PFSK-1 (cell line): ENCODE data around the gene ATP13A3.

Experiments used
- POLR2AphosphoS5 ChIP-seq: IDR thresholded peaks from 2 replicates; pipeline ENCODE4 v1.6.1; 2012; ENCODE audit warnings: low read depth, mild to moderate bottlenecking, control low read depth, low read length, moderate library complexity
- SIN3A ChIP-seq: IDR thresholded peaks from 2 replicates; pipeline ENCODE4 v1.6.1; 2012; ENCODE audit warnings: mild to moderate bottlenecking, low read length, moderate library complexity, borderline replicate concordance; ENCODE audit not compliant: insufficient read depth
- TAF1 ChIP-seq: IDR thresholded peaks from 2 replicates; pipeline ENCODE4 v1.6.1; 2012; ENCODE audit warnings: low read length, control low read depth, borderline replicate concordance; ENCODE audit not compliant: insufficient read depth
- TF ChIP-seq, protein P1 (sequence below), 2 experiments: IDR thresholded peaks; 2 replicates each; pipeline versions ENCODE4 v1.6.1 to v1.8.0; 2011 to 2012; ENCODE audit warnings: low read depth in 2 of 2, low read length in 2 of 2, control low read depth in 1 of 2, inconsistent platforms in 1 of 2, mild to moderate bottlenecking in 1 of 2, moderate library complexity in 1 of 2; ENCODE audit not compliant: insufficient read depth in 1 of 2

DNA sequence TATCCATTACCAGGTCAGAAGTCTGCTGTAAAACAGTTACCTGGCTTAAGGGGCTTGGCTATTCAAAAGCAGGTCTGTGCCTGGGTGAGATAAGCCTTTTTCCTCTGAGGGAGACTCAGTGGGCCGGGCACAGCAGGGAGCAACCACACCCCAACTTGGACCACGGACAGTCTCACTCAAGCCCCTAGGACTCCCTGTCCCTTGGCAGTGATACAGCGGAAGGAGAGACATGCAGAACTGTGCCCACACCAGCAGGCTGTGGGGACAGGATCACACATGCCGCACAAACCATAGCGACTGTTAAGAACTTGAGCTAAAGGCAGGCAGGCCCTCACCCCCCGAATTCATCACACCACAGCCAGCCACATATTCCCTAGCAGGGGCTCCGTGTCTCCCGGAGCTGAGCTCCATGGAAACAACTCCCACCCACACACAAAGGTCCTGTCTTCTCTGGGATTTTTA lies 84.9 kb downstream of the ATP13A3 start:
- no peak for TF ChIP-seq TAF1
- no peak for TF ChIP-seq POLR2AphosphoS5
- TF ChIP-seq, protein P1, sequence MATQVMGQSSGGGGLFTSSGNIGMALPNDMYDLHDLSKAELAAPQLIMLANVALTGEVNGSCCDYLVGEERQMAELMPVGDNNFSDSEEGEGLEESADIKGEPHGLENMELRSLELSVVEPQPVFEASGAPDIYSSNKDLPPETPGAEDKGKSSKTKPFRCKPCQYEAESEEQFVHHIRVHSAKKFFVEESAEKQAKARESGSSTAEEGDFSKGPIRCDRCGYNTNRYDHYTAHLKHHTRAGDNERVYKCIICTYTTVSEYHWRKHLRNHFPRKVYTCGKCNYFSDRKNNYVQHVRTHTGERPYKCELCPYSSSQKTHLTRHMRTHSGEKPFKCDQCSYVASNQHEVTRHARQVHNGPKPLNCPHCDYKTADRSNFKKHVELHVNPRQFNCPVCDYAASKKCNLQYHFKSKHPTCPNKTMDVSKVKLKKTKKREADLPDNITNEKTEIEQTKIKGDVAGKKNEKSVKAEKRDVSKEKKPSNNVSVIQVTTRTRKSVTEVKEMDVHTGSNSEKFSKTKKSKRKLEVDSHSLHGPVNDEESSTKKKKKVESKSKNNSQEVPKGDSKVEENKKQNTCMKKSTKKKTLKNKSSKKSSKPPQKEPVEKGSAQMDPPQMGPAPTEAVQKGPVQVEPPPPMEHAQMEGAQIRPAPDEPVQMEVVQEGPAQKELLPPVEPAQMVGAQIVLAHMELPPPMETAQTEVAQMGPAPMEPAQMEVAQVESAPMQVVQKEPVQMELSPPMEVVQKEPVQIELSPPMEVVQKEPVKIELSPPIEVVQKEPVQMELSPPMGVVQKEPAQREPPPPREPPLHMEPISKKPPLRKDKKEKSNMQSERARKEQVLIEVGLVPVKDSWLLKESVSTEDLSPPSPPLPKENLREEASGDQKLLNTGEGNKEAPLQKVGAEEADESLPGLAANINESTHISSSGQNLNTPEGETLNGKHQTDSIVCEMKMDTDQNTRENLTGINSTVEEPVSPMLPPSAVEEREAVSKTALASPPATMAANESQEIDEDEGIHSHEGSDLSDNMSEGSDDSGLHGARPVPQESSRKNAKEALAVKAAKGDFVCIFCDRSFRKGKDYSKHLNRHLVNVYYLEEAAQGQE (IDR thresholded peaks at IDR 0.05; ENCODE audit: insufficient read depth in 1 of 2, low read depth in 2 of 2, low read length in 2 of 2) = no peak
- TF ChIP-seq SIN3A = no peak
